GM18870 (cell line): ENCODE results near the gene ACVR1B.

Experiments used
- ATAC-seq: cut with Tn5 transposase; IDR thresholded peaks from one replicate; pipeline ENCODE4 v1.9.1; 2021; ENCODE audit warnings: moderate library complexity; ENCODE audit not compliant: unreplicated experiment

ACVR1B gene

DNA sequence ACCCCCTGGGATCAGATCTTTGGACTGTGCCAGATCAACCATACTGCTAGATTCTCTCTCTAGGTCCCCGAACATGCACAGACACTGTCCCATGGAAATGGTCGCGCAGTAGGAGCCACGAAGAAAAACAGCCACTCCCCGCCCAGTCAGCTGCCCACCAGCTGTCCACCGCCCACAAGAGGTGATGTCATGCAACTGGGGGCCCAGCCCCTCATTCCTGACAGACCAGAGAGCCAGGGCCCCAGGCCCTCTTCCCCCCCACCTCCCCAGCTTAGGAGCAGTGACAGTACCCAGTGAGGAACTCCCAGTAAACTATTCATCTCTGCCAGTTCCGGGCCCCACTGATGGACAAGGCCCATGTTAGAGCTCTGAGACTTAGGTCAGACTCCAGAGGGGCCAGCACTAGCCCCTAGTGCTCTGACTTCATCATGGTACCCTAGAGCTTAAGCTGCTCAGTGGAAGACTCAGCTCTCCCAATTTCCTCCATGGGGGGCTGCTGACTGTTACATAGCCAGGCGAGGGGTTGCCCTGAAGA is 51.6 kb downstream of the ACVR1B start:
- no peak for ATAC-seq

GRCh38 chr12:52003591-52003990 is 52.1 kb downstream of the ACVR1B start:
- ATAC-seq, result no peak

GRCh38 chr12:52004042-52004648 is 52.6 kb downstream of the ACVR1B start:
- no peak for ATAC-seq

GRCh38 chr12:52005218-52005902 is 53.9 kb downstream of the ACVR1B start:
- no peak for ATAC-seq

GRCh38 chr12:52005903-52006703 is 54.6 kb downstream of the ACVR1B start:
- ATAC-seq, result no peak

DNA sequence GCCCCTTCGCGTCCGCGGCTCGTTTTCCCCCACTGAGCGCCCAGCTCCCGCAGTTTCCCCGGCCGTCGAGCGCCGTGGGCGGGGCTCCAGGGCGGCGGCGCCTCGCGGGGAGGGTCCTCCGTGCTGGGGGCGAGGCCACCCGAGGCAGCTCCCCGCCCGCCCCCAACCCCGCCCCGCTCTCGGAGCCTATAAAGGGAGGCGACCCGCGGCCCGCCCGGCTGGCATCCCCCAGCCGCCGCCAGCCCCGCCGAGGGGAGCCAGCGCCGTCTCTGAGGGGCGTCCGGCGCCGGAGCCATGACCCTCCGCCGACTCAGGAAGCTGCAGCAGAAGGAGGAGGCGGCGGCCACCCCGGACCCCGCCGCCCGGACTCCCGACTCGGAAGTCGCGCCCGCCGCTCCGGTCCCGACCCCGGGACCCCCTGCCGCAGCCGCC is 55.2 kb downstream of the ACVR1B start, which contains the start of gene TAMALIN:
TAMALIN (plus strand) TSS at position 221 of the 432 bp plus-strand sequence; CDS start at position 295, 74 bp downstream.
- ATAC-seq, result no peak

GRCh38 chr12:52007158-52007921 is 55.8 kb downstream of the ACVR1B start:
- ATAC-seq, result no peak

DNA sequence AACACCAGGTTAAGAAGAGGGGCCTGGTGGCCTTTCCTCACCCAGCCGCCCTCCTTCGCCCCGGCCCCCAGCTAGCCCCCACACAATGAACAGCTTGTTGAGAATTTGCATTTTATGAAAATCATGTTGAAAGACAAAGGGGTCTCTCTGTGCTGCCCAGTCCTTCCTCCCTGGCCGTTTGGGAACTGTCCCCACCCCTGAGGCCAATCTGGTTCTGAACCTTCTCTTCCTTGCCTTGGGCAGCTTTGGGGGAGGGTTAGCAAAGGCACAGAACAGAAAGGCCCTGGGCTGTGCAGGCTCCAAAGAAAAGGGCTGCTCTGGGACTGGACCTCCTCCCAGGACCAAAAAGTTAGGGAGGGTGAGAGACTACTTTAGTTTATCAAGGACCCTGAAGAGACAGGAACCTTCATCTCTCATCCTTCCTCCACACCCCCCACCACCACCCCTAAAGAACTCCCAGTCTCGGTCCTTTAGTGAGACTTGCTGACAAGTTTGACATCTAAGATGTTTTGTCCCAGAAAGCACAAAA is 56.5 kb downstream of the ACVR1B start:
- no peak for ATAC-seq

DNA sequence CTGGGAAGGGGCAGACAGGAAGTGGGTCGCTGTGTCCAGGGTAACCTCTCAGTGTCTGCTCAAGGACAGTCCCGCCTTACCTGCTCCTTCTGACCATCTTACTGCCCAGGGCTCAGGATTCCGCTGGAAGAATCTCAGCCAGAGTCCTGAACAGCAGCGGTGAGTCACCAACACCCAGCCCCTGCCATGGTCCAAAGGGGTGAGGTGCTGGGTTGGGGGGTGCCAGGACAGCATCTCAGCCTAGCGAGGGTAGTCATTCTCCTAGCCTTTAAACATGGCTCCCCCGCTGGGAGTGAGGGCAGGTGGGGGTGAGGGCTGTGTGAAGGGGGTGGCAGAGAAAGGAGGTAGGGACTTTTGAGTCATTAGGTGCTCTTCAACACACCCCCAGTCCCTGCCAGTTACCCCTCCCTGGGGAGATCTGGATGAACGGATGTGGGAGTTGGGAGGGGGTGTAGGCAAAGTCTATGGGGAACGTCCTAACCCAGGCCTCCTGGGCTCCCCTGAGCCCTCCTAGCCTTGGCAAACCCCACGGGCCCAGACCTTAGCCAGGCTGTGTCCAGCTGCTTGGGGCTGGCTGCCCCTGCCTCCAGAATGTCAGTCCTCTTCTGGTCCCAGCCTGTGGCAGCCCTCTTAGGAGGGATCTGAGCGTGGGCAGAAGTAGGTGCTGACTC is 57.7 kb downstream of the ACVR1B start:
- ATAC-seq, result no peak

DNA sequence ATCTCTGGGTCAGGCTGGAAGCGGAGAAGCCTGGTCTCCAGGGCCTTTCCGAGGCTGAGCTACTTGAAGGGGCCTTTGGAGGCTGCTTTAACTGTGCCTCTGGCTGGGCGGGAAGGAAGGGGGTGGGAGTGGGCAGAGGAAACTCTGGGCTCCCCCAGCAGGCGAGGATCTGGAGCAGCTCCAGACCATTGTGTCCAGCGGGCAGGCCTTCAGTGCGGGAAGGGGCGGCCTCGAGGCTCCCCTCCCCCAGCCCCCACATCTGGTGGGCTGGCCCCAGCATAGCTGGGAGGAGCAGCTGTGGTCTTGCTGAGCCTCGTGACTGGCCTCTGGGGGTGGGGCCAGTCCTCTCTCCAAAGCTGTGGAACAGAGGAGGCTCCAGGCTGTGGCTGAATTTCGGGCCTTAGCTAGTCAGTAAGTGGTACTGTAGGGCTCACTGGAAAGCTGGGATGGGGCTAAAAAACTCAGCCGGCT is 58.7 kb downstream of the ACVR1B start:
- no peak for ATAC-seq

DNA sequence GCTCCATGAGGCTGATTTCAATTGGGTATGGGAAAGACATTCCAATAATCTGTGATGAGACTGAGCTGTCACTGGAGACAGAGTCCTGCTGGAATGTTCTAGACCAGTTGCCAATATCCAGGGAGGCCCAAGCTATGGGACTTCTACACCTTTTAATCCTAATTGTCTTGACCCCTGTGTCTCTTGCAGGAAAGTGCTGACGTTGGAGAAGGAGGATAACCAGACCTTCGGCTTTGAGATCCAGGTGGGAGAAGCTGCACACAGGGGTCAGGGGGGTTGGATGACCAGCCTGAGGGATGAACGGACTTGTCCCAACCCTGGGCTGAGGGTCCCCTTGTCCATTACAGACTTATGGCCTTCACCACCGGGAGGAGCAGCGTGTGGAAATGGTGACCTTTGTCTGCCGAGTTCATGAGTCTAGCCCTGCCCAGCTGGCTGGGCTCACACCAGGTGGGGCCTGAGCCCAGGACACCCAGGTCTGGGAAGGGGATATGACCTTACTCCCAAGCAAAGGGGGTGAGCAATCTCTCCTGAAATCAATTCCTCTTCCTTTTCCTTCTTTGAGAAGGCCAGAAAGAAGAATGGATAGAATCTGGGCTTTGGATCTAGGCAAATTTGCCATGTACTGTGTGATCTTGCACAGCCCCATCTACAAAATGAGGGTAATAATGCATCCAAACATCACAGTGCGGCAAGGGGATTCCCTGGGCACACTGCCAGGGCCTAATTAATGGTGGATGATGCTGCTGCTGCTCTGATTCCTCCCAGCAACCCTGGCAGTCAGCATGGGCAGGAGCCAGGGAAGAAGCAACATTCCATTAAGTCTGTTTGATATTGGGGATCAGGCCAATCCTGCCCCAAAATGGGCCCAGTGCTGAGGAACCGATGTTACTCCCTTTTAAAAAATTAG is 59.4 kb downstream of the ACVR1B start:
- no peak for ATAC-seq

- ATAC-seq, result no peak
These were observed 60.2 kb downstream of the ACVR1B start for GRCh38 chr12:52011602-52012214.

- no peak for ATAC-seq
These were observed 62.3 kb downstream of the ACVR1B start for GRCh38 chr12:52013626-52014310.

DNA sequence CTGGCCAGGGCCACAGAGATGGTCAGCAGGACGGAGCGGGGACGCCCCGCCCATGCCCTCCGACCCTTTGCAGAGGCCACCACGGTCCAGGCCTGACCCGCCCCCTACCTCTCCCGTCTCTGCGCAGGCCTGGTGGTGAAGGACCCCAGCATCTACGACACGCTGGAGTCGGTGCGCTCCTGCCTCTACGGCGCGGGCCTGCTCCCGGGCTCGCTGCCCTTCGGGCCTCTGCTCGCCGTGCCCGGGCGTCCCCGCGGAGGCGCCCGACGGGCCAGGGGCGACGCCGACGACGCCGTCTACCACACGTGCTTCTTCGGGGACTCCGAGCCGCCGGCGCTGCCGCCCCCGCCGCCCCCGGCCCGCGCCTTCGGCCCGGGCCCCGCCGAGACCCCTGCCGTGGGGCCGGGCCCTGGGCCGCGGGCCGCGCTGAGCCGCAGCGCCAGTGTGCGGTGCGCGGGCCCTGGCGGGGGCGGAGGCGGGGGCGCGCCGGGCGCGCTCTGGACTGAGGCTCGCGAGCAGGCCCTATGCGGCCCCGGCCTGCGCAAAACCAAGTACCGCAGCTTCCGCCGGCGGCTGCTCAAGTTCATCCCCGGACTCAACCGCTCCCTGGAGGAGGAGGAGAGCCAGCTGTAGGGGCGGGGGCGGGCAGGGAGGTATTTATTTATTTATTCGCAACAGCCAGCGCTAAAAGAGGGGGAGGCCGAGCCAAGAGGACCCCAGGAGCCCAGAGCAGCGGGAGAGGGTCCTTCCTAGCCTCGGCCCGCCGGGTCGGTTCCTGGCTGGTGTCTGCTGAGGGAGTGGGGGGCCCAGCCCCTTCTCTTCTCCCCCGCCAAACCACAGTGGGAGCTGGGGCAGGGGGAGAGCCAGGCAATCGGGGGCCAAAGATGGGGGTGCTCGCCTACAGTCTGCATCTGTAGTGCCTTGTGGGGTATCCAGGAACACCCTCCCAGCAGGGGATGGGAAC is 63.4 kb downstream of the ACVR1B start:
- ATAC-seq, result no peak

DNA sequence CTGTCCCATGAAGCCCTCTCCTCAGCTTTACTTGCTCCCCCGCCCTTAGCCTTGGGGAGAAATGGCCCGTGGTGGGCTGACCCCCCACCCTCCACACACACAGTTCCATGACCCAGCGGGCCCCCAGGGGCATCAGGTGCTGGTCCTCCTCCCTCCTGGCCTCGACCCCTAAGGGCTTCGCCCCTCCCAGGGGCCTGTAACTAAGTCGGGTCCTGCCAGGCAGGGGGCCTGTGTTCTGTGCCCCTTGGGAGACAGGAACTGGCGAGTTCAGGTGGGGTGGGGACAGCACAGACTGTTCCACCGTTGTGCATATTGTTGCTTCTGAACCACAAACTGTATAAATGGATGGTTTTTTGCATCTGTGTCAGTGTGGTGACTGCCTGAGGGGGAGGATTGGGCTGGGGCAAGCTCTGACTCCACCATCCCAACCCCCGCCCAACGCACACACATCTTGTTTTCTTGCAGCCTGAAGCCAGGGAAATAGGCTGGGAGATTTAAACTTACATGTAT is 64.1 kb downstream of the ACVR1B start:
- no peak for ATAC-seq

DNA sequence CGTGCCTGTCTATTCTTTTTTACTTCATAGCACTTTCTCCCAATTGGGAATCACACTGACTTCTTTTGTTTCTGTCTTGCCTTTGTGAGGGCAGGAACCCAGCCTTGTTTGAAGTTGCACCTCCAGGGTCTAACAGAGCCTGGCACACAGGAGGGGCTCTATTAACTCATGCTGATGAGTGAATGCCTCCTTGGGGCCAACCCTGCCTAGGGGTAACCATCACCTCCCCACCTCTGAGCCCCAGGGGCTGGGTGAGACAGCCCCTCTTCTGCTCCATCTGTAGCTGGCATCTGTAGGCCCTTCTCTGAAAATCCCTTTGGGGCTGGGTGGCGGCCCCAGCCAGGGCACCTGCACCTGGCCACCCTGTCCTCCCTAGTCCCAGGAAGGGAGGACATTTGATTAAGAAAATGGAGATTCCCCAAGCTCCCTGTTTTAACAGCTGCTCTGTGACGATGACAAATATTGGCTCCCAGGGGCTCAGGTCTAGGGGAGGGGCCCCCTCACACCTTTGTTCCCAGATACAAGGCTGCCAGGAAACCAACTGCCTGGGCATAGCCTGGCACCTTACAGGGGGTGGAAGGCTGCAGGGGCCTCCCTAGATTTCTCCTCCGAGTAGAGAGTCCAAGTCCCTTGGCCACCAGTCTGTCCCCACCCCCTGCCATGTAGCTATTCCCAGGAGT is 67.1 kb downstream of the ACVR1B start:
- ATAC-seq, result no peak
